Sigmoid colon (tissue), 7 donors: ENCODE measurements around the gene INPP5F. TPM values are rescaled to one million over a fixed set of nuclear protein-coding genes. Genes with fewer than 3 reads are reported as not detected.

Source experiments
- DNase-seq: peaks from one replicate; pipeline ENCODE4 v3.0.0-alpha.2; 2019
- H3K27ac ChIP-seq, 4 donors: fragments of 200-600 bp; sonication (generic); one replicate each; pipeline ENCODE4 v1.5.1; 2016 to 2019; ENCODE audit warnings: mild to moderate bottlenecking in 1 of 4
- H3K27me3 ChIP-seq, 3 donors: fragments of 200-600 bp; sonication (generic); one replicate each; pipeline ENCODE4 v1.5.1; 2019; ENCODE audit warnings: mild to moderate bottlenecking in 1 of 3
- H3K36me3 ChIP-seq, 4 donors: fragments of 200-600 bp; sonication (generic); one replicate each; pipeline ENCODE4 v1.5.1; 2016 to 2019
- H3K4me1 ChIP-seq, 4 donors: fragments of 200-600 bp; sonication (generic); one replicate each; pipeline ENCODE4 v1.5.1; 2017 to 2019
- H3K4me3 ChIP-seq, 4 donors: fragments of 200-600 bp; sonication (generic); one replicate each; pipeline ENCODE4 v1.5.1; 2017 to 2019; ENCODE audit warnings: mild to moderate bottlenecking in 2 of 4, moderate library complexity in 1 of 4
- H3K9me3 ChIP-seq, 4 donors: fragments of 200-600 bp in 3 of 4; sonication (generic) in 3 of 4; one replicate each; pipeline versions ENCODE4 v1.5.1 to v1.6.1; 2013 to 2019
- EP300 ChIP-seq, 4 donors: sonication (generic); formaldehyde crosslinking; IDR thresholded peaks; one replicate each; pipeline ENCODE4 v1.6.1; 2017; ENCODE audit warnings: antibody characterized with exemption in 4 of 4
- POLR2A ChIP-seq, 2 donors: fragments of 450-650 bp; IDR thresholded peaks; one replicate each; pipeline ENCODE4 v1.6.1; 2016; ENCODE audit warnings: antibody characterized with exemption in 2 of 2, mild to moderate bottlenecking in 2 of 2, moderate library complexity in 2 of 2
- POLR2AphosphoS5 ChIP-seq, 4 donors: sonication (generic); formaldehyde crosslinking; IDR thresholded peaks; one replicate each; pipeline ENCODE4 v1.6.1; 2017; ENCODE audit warnings: antibody characterized with exemption in 4 of 4
- WGBS, 2 donors: extraction: QIAGEN DNeasy Blood & Tissue Kit; methylation state at CpG; one replicate each; pipeline ENCODE4 v1.1.7; 2013; 5-methylcytosine and 5-hydroxymethylcytosine counted together
- intact Hi-C: fragments of 100-400 bp; cut with DNase I; formaldehyde crosslinking; loops from one replicate; pipeline ENCODE4 v1.15.1; 2023
- polyA plus RNA-seq, 3 donors: library from polyadenylated mRNA; stranded (reverse); fragments of 200-250 nt; gene quantifications; one replicate each; pipeline ENCODE4 v1.2.3, GENCODE V29; 2013
- total RNA-seq, 4 donors: library from RNA; depleted of rRNA; stranded (reverse); fragments of >200 nt; gene quantifications; one replicate each; pipeline ENCODE4 v1.1.0, GENCODE V29; 2016
- TF ChIP-seq, protein P1 (sequence below), 4 experiments: fragments of 450-650 bp in 3 of 4; fragments of 200-600 bp in 1 of 4; IDR thresholded peaks; one replicate each; pipeline ENCODE4 v1.5.1; 2016 to 2019; ENCODE audit warnings: antibody characterized with exemption in 4 of 4, mild to moderate bottlenecking in 3 of 4, moderate library complexity in 2 of 4
- donor health status: healthy with polysubstance abuse.
- donor health status: Bipolar disorder and iron deficiency.
- donor health status: healthy.

INPP5F gene
- total and polyA plus RNA-seq, 7 donors = 4.4 to 22.2 (median 16.0) TPM

GRCh38 chr10:119750391-119751230 lies 24.8 kb downstream of the INPP5F start:
- TF ChIP-seq POLR2AphosphoS5 (IDR thresholded peaks at IDR 0.05) (peak in 1 of 4 donors; percentile 23), EP300 (IDR thresholded peaks at IDR 0.05) (no peak), POLR2A (IDR thresholded peaks at IDR 0.05) (no peak)
- TF ChIP-seq, protein P1, sequence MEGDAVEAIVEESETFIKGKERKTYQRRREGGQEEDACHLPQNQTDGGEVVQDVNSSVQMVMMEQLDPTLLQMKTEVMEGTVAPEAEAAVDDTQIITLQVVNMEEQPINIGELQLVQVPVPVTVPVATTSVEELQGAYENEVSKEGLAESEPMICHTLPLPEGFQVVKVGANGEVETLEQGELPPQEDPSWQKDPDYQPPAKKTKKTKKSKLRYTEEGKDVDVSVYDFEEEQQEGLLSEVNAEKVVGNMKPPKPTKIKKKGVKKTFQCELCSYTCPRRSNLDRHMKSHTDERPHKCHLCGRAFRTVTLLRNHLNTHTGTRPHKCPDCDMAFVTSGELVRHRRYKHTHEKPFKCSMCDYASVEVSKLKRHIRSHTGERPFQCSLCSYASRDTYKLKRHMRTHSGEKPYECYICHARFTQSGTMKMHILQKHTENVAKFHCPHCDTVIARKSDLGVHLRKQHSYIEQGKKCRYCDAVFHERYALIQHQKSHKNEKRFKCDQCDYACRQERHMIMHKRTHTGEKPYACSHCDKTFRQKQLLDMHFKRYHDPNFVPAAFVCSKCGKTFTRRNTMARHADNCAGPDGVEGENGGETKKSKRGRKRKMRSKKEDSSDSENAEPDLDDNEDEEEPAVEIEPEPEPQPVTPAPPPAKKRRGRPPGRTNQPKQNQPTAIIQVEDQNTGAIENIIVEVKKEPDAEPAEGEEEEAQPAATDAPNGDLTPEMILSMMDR (IDR thresholded peaks at IDR 0.05) = peak; percentile 88 to 93 (median 92)
- DNase-seq = peak; percentile 89
- Histone ChIP-seq H3K9me3 (no peaks in the 10 kb centered on the region), H3K36me3 (no peaks in the 10 kb centered on the region), H3K27ac (peak overlapping the region in 3 of 4 donors; percentile 8 to 49 (median 30)), H3K4me3 (no peak overlapping the region), H3K4me1 (peaks cover 0 to 45% (median 31%) of the 10 kb centered on the region in 4 donors), H3K27me3 (no peaks in the 10 kb centered on the region)
- 29 to 35% methylated on average over 9 of the region's 9 CpGs for WGBS, 2 donors
- intact Hi-C loops = loop anchor here (1.0 kb wide), 1 partner anchor 109 kb away; no protein-coding TSS in a partner anchor

DNA sequence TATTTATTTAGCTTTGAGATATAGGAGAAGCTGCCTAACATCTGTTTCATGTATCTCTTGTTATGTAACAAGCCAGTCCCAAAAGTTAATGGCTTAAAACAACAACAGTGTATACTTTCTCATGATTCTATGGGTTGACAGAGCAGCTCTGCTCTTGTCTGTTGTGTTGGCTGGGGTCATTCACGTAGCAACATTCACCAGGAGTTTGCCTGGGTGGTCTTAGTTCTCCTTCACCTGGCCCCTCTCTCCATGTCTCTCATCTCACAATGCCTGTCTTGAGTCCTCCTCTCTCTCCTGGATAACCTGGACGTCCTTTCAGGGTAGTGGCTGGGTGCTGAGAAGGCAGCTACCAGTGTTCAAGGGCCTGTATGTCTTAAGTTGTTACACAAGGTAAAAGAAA lies 27.5 kb downstream of the INPP5F start:
- H3K27me3 ChIP-seq = no peaks in the 10 kb centered on the region
- H3K9me3 ChIP-seq = no peaks in the 10 kb centered on the region
- no peaks in the 10 kb centered on the region for H3K36me3 ChIP-seq
- DNase-seq = no peak
- WGBS, 2 donors = 87 to 89% methylated on average over 2 of the region's 2 CpGs
- peaks cover 0 to 57% (median 41%) of the 10 kb centered on the region in 4 donors for H3K4me1 ChIP-seq
- TF ChIP-seq POLR2A (IDR thresholded peaks at IDR 0.05) (no peak), EP300 (IDR thresholded peaks at IDR 0.05) (no peak), POLR2AphosphoS5 (IDR thresholded peaks at IDR 0.05) (no peak)
- TF ChIP-seq, protein P1 (IDR thresholded peaks at IDR 0.05) = no peak
- intact Hi-C loops = no loop called here
- no peak overlapping the region for H3K4me3 ChIP-seq
- H3K27ac ChIP-seq = peak overlapping the region in 2 of 4 donors; percentile 53 to 61

DNA sequence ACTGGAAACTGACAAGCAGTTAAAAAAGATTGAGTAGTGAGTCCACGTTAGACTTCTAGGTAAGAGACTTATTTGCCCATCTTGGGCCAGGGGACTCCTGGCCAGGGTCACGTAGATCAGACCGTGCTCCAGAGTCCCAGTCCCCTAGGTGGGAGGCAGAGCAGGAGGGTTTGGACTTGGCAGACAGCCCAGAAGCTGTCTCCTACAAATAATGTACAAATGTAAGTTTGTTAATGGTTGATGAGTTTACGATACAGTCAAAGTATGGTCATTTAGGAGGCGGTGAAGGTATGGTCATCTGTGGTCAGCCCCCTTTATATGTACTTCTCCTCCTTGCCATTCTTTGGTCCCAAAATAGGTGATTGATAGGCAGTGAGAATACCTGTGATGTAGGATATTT lies 28.2 kb downstream of the INPP5F start:
- H3K27ac ChIP-seq = peak overlapping the region in 2 of 4 donors; percentile 53 to 61
- H3K36me3 ChIP-seq = no peaks in the 10 kb centered on the region
- no peak for DNase-seq
- TF ChIP-seq EP300 (IDR thresholded peaks at IDR 0.05) (no peak), POLR2A (IDR thresholded peaks at IDR 0.05) (no peak), POLR2AphosphoS5 (IDR thresholded peaks at IDR 0.05) (no peak)
- TF ChIP-seq, protein P1 (IDR thresholded peaks at IDR 0.05) = no peak
- H3K9me3 ChIP-seq = no peaks in the 10 kb centered on the region
- intact Hi-C loops = no loop called here
- no peak overlapping the region for H3K4me3 ChIP-seq
- peaks cover 0 to 64% (median 46%) of the 10 kb centered on the region in 4 donors for H3K4me1 ChIP-seq
- no peaks in the 10 kb centered on the region for H3K27me3 ChIP-seq
- whole genome bisulfite sequencing, 2 donors = 37 to 72% methylated on average over 5 of the region's 5 CpGs

DNA sequence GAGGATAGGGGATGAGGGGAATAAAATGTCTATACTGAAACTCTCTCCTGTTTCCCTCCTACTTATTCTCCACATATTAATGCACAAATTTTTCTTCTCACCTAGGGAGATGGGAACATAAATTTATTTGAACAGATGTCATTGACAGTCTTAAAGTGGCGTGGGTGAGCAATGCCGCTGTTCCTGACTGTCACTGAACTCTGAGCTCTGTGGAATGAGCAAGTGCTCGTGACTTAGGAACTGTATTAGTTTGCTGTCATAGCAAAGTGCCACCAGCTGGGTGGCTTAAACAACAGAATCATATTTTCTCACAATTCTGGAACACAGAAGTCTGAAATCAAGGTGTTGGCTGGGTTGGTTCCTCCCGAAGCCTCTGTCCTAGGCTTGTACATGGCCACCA lies 29.1 kb downstream of the INPP5F start:
- Histone ChIP-seq H3K4me3 (no peak overlapping the region), H3K27me3 (no peaks in the 10 kb centered on the region), H3K27ac (peak overlapping the region in 2 of 4 donors; percentile 53 to 61), H3K4me1 (peaks cover 0 to 73% (median 53%) of the 10 kb centered on the region in 4 donors), H3K9me3 (no peaks in the 10 kb centered on the region), H3K36me3 (no peaks in the 10 kb centered on the region)
- 84 to 92% methylated on average over 4 of the region's 4 CpGs for WGBS, 2 donors
- TF ChIP-seq EP300 (IDR thresholded peaks at IDR 0.05) (no peak), POLR2AphosphoS5 (IDR thresholded peaks at IDR 0.05) (no peak), POLR2A (IDR thresholded peaks at IDR 0.05) (no peak)
- TF ChIP-seq, protein P1 (IDR thresholded peaks at IDR 0.05) = no peak
- intact Hi-C loops = no loop called here
- no peak for DNase-seq
